GM21381 (cell line): ENCODE measurements around the gene CAMK2B.

ENCODE experiments used
- ATAC-seq: cut with Tn5 transposase; IDR thresholded peaks from one replicate; pipeline ENCODE4 v1.9.1; 2021; ENCODE audit warnings: mild to moderate bottlenecking, moderate library complexity; ENCODE audit not compliant: unreplicated experiment

Gene CAMK2B

GRCh38 chr7:44309271-44310091 lies 15.9 kb downstream of the CAMK2B start:
- no peak for ATAC-seq

GRCh38 chr7:44308596-44309270 lies 16.7 kb downstream of the CAMK2B start:
- no peak for ATAC-seq

GRCh38 chr7:44307905-44308595 lies 17.3 kb downstream of the CAMK2B start:
- ATAC-seq = no peak

DNA sequence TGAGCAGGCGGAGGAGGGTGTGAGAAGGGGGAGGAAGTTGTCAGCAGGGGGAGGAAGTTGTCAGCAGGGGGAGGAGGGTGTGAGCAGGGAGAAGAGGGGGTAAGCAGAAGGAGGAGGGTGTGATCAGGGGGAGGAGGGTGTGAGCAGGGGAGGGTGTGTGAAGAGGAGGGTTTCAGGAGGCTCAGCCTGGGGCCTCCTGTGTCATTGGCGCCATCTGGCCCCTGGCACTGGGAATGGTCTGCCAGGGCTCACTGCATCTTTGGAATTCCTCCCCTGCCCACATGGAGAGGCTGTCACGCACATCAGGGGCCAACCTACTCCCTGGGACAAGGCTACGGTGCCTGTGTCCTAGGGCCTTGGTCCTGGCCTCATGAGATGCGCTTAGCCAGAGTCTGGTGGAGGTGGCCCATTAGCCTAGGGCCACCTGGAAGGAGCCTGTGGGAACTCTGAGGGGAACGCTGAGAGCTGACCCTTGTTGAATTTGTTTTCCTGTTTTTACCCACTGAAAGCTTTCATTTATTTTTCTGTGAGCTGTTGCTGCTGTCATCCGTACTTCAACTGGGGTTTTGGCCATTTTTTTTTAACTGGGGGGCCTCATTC lies 18.0 kb downstream of the CAMK2B start:
- no peak for ATAC-seq

DNA sequence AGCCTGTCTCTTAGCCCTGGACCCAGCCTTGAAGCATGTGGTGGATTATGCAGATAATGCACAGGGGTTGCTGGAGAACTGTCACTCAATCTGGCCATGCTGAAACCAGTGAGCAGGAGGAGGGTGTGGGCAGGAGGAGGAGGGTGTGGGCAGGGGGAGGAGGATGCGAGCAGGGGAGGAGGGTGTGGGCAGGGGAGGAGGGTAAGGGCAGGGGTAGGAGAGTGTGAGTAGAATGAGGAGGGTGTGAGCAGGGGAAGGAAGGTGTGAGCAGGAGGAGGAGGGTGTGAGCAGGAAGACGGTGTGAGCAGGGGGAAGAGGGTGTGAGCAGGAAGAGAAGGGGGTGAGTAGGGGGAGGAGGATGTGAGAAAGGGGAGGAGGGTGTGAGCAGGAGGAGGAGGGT lies 18.8 kb downstream of the CAMK2B start:
- ATAC-seq = no peak

- no peak for ATAC-seq
These were observed 19.6 kb downstream of the CAMK2B start for GRCh38 chr7:44305564-44306507.

GRCh38 chr7:44294325-44295069 lies 30.9 kb downstream of the CAMK2B start:
- ATAC-seq = no peak

DNA sequence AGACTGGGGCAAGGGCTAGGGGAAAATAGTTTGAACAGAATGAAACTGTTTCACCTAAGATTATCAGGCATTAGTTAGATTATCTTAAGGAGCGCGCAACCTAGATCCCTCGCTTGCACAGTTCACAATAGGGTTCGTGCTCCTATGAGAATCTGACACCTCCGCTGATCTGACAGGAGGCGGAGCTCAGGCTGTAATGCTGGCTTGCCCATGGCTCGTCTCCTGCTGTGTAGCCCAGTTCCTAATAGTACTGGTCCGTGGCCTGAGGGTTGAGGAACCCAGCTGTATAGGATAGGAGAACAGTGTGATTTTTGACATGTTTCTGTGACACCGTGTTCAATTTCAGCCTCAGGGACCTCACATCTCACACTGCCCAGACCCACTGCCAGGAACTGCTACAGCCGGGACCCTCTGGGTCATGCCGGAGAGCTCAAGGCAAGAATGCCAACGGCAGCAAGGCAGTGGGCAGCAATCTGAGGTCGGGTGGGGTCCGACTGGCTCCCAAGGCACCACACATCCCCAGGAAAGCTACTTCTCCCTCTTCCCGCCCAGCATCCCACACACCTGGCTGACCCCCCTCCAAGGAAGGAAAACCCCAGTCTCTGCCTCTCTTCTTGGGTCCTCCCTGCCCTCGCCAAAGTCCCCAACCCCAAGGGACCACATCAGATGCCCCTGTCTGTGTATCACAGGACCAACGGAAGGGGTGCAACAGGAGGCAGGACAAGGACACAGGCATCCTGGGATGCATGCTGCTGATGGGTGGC lies 31.7 kb downstream of the CAMK2B start:
- no peak for ATAC-seq

- no peak for ATAC-seq
These were observed 32.4 kb downstream of the CAMK2B start for GRCh38 chr7:44292876-44293560.

DNA sequence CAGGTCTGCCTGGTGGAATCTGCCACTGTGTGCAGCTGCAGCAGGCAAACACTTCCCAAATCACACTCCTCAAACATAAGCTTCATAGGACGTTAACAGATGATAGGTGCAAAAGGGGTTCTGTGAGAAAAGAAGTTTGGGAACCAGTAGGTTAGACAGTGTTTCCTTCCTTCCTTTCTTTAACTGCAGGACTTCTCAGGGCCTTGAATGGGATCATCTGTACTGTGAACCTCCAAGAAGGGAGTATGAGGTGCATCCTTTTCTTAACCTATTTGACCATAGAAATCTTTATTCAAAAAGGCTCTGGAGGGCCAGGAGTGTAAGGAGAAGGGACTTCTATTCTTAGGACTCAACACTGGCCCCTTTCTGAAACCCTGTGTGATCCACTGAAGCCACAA lies 33.0 kb downstream of the CAMK2B start:
- ATAC-seq = no peak

- no peak for ATAC-seq
These were observed 33.5 kb downstream of the CAMK2B start for GRCh38 chr7:44291733-44292419.

DNA sequence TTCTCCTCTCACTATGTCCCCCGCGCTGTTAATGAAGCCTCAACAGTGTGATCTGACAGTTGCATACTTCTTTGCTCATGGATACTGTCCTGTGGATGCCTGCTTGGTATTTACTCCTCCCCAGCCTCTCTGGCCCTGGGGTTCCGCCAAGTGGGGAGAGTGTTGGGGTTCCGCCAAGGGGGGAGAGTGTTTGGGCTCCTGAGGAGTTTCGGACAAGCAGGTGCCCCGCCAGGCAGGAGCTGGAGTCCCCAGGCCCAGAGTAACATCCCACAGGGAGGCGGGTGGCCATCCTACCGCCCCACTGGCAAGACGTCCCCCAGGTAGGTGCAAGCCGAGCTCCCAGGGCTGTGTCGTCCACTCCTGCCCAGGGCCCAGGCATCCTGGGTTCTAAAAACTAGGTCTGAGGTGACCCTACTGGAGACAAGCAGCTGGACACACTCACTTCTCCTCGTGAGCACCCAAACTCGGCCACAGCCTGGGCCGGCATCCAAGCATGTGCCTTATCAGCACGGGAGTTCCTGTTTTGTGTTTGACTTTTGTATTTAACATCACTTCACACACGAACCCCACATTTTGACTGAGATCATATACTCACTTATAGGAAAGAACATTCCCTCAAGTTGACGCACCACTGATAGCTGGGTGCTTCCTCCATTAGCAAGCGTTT lies 34.2 kb downstream of the CAMK2B start:
- ATAC-seq = no peak

GRCh38 chr7:44290252-44290620 lies 35.2 kb downstream of the CAMK2B start:
- no peak for ATAC-seq

- no peak for ATAC-seq
These were observed 35.8 kb downstream of the CAMK2B start for GRCh38 chr7:44289341-44290251.

- no peak for ATAC-seq
These were observed 36.5 kb downstream of the CAMK2B start for GRCh38 chr7:44288811-44289340.

DNA sequence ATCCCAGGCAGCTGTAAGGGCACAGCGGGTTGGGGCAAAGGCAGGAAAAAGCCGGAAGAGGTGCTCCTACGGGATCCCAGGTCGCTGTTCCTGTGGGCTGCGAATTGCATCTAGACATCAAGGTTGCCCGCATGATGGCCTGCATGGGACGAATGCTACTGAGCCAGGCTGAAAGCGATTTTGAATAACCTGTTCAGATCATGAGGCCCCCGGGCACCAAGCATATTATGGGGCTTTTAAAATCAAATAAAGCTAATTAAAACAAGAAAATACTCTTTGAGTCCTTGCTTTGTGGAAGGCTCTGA lies 37.1 kb downstream of the CAMK2B start:
- no peak for ATAC-seq
